Measurements from ENCODE around the gene TRIL. TPM values are rescaled to one million over a fixed set of nuclear protein-coding genes. Genes with fewer than 3 reads are reported as not detected.
A peak's percentile ranks its signal among the peaks of the same experiment; 100 is the strongest.

TRIL gene
- total and polyA plus RNA-seq, 11 donors: 0.53 to 7.0 (median 3.2) TPM

DNA sequence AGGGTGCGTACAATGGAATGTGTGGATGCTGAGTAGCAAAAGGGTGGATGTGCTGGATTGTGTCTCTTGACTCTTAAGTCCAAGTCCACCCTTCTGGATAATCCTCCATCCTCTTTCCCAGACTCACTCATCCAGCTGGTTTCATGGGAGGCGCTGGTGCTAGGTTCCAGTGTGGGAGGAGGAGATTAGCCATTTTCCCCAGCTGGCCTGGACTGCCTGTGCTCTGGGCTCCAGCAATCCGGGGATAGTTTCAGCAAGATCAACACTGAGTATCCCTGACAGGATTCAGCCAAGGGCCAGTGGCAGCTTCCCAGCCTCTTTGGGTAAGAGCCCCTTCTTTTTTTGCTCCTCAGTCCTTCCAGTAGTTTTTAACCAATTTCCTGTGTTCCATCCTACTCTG is 21.6 kb upstream of the TRIL start:
- WGBS, 4 donors: 80 to 85% (median 83%) methylated on average over 3 of the region's 3 CpGs
- H3K4me3 ChIP-seq: no peak overlapping the region
- no peaks in the 10 kb centered on the region for H3K9me3 ChIP-seq
- intact Hi-C loops (cut with DNase I): no loop called here
- no peaks in the 10 kb centered on the region for H3K27me3 ChIP-seq
- H3K27ac ChIP-seq: peak overlapping the region in 3 of 12 donors; percentile 8 to 18 (median 12)
- peaks cover 0 to 23% (median 5%) of the 10 kb centered on the region in 12 donors for H3K4me1 ChIP-seq
- ATAC-seq: peak; percentile 63 to 86 (median 84)
- DNase-seq: peak in 4 of 5 donors; percentile 52 to 66 (median 58)
- H3K36me3 ChIP-seq: no peaks in the 10 kb centered on the region
- TF ChIP-seq POLR2A (IDR thresholded peaks at IDR 0.05): no peak
- TF ChIP-seq, protein P1, sequence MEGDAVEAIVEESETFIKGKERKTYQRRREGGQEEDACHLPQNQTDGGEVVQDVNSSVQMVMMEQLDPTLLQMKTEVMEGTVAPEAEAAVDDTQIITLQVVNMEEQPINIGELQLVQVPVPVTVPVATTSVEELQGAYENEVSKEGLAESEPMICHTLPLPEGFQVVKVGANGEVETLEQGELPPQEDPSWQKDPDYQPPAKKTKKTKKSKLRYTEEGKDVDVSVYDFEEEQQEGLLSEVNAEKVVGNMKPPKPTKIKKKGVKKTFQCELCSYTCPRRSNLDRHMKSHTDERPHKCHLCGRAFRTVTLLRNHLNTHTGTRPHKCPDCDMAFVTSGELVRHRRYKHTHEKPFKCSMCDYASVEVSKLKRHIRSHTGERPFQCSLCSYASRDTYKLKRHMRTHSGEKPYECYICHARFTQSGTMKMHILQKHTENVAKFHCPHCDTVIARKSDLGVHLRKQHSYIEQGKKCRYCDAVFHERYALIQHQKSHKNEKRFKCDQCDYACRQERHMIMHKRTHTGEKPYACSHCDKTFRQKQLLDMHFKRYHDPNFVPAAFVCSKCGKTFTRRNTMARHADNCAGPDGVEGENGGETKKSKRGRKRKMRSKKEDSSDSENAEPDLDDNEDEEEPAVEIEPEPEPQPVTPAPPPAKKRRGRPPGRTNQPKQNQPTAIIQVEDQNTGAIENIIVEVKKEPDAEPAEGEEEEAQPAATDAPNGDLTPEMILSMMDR (IDR thresholded peaks at IDR 0.05): no peak

DNA sequence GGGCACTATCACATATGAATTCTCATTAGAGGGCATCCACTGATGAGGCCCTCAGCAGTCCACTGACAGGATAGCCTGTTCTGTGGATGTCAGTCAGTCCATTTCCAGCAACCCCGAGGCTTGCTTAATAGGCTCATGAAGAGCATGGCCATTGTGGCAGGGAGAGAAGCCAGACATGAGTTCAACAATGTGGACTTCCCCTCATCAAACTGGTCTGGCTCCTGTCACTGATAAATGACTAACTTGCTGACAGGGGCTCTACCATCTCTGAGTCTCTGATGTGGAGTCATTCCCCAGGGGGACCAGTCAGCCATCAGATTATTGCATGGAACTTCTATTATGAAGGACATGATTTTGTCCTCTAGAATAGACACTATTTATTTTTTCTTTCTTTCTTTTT is 19.8 kb upstream of the TRIL start:
- H3K9me3 ChIP-seq: peaks cover 0 to 14% (median 7%) of the 10 kb centered on the region in 12 donors
- intact Hi-C loops (cut with DNase I): no loop called here
- H3K36me3 ChIP-seq: no peaks in the 10 kb centered on the region
- peaks cover 0 to 13% (median 0%) of the 10 kb centered on the region in 12 donors for H3K4me1 ChIP-seq
- no peak overlapping the region for H3K4me3 ChIP-seq
- DNase-seq: no peak
- no peak overlapping the region for H3K27ac ChIP-seq
- no peaks in the 10 kb centered on the region for H3K27me3 ChIP-seq
- peak in 2 of 4 donors; percentile 19 to 35 for ATAC-seq
- WGBS, 4 donors: 20 to 67% (median 38%) methylated on average over 1 of the region's 1 CpG
- TF ChIP-seq, protein P1 (IDR thresholded peaks at IDR 0.05): no peak
- no peak for TF ChIP-seq POLR2A (IDR thresholded peaks at IDR 0.05)

DNA sequence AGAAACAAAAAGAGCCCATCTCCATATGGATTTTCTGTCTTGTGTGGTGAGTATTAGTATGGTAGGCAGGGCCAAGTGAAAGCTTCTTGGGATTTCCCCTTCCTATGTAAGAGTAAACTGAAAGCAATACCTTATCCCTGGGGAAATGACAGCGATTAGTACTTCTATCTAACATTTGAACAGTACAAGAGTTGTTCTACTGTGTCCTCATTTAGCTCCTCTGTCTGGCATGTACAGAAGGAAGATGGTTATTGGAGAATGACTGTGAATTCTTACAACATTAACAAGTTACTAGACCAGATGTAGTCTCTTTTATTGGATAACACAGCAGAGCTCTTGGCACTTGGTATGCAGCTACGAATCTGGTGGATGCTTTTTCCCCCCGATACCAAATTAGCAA is 17.9 kb upstream of the TRIL start:
- ATAC-seq (peak in 2 of 4 donors; percentile 16 to 20), DNase-seq (no peak)
- Histone ChIP-seq H3K9me3 (peaks cover 0 to 32% (median 24%) of the 10 kb centered on the region in 12 donors), H3K36me3 (no peaks in the 10 kb centered on the region), H3K4me3 (no peak overlapping the region), H3K27me3 (no peaks in the 10 kb centered on the region), H3K27ac (peak overlapping the region in 1 of 12 donors; percentile 15), H3K4me1 (peaks cover 0 to 8% (median 0%) of the 10 kb centered on the region in 12 donors)
- TF ChIP-seq, protein P1 (IDR thresholded peaks at IDR 0.05): no peak
- TF ChIP-seq POLR2A (IDR thresholded peaks at IDR 0.05): no peak
- intact Hi-C loops (cut with DNase I): no loop called here
- 65 to 83% (median 78%) methylated on average over 3 of the region's 3 CpGs for WGBS, 4 donors

DNA sequence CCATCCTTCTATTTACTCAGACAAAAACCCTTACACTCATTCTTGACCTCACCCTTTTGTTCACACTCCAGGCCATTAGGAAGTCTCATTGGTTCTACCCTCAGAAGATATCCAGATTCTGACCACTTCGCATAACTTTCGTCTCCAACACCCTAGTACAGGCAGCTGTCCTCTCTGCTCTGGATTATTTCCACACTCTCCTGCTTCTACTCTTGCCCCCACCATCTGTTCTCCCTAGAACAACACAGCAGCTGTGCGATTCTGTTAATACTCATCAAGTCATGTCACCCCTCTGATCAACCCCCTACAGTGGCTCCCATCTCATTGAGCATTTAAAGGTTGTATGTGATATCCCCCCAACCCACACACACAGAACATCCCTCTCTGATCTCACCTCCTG is 15.5 kb upstream of the TRIL start:
- no peaks in the 10 kb centered on the region for H3K4me1 ChIP-seq
- peaks cover 0 to 45% (median 30%) of the 10 kb centered on the region in 12 donors for H3K9me3 ChIP-seq
- intact Hi-C loops (cut with DNase I): no loop called here
- ATAC-seq (no peak), DNase-seq (no peak)
- H3K36me3 ChIP-seq: no peaks in the 10 kb centered on the region
- H3K27ac ChIP-seq: no peak overlapping the region
- 91 to 97% (median 92%) methylated on average over 3 of the region's 3 CpGs for WGBS, 4 donors
- TF ChIP-seq, protein P1 (IDR thresholded peaks at IDR 0.05): no peak
- no peak for TF ChIP-seq POLR2A (IDR thresholded peaks at IDR 0.05)
- no peak overlapping the region for H3K4me3 ChIP-seq
- no peaks in the 10 kb centered on the region for H3K27me3 ChIP-seq
